HG02678 (cell line): ENCODE measurements around the gene LMBR1L.

Experiments
- ATAC-seq: cut with Tn5 transposase; IDR thresholded peaks from one replicate; pipeline ENCODE4 v1.9.1; 2021; ENCODE audit warnings: mild to moderate bottlenecking, moderate library complexity; ENCODE audit not compliant: unreplicated experiment

LMBR1L gene

DNA sequence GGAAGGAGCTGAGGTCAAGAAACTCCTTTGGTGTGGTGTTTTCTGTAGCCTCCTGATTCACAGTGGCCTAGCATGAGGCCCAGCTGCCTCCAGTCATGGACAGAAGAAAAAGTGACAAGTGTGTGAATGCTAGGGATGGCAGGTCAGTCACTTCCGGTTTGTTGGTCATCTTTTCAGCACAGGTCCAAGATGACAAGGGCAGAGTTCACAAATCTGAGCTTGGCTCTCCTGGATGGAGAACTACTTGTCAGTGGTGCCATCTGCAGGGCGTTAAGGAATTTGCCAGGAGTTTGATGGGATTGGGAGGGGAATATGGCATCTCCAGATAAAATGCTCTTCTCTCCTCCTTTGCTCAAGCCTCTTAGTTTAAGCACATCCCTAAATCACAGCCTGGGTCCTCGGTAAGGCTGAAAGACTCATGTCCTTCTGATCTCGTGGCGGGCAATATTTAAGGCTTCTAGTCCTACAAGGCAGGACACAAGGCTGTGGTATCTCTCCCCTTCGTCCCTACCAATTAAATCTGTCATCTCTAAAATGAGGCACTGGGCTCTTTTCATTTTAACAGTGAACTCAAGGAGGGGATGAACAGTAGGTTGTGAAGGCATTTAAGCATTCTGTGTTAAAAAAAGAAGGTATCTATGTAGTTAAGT lies 10.5 kb upstream of the LMBR1L start:
- no peak for ATAC-seq

DNA sequence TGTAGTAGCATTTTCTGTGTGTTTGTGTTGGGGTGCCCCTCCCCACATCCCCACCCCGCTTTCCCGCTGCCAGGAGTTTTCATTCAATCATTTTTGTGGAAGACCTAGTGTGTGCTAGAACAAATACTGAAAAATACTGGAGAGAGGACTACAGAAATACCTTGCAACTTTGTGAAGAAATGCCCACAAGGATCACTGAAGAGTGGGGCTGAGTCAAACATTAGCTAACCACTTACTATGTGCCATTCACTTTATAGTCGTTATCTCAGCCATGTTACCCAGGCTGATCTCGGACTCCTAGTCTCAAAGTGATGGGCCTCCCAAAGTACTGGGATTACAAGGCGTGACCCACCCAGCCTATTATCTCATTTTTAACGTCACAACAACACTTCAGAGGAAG lies 559 bp upstream of the LMBR1L start:
- no peak for ATAC-seq

DNA sequence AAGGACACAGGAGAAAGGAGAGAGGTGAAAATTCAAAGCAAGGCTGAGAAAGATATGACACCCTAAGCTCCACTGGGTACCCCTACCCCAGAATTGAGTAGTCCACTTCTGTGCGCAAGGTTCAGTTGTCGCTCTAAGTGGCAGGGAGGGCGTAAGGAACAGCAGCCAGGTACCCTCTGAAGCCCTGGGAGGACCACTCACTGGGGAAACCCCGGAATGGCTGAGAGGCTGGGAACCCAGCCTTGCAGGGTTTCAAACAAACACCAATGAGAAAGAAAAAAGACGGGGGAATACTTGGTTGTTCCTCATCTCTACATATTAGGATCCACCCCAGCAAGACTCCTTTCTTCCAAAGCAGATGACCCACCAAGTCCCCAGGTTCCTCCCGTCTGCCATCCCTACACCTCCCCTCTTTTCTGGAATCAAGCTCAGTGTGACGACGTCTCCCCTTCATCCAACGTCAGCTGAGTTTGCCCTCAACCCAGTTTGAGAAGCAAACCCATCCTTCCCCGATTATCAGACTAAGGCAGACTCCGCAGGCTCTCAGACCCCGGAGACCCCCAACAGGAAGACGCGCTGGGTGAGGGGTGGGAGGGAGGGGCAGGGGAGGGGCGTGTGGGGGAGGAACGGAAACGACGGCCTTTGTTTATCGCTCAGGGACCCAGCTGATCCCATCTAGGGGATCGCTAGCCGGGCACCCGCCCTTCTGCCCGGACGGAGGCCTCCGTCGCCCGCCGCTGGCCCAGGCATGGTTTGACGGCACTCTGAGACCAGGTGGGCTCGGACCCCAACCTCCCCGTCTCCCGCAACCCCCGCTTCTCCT lies 795 bp downstream of the LMBR1L start:
- ATAC-seq = no peak

DNA sequence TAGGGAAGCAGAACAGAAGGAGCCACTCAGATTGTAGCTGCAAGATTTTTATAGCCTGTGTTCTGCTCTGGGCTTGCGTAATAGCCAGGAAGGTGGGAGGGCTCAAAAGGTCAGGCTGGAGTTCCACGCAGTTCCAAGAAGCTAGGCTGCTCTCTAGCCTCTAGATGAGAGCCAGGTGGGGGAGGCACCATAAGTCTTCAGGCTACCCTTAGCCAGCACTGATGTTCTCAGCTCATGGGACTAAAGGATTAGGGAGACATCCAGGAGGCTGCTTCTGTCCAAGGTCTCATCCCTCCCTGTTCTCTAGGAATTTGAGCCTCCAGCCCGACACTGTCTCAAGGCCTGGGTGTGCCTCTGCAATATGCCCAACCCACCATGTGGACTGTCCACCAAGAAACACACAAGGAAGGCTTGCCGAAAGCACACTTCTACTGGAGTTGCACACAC lies 1.7 kb downstream of the LMBR1L start:
- ATAC-seq = no peak

DNA sequence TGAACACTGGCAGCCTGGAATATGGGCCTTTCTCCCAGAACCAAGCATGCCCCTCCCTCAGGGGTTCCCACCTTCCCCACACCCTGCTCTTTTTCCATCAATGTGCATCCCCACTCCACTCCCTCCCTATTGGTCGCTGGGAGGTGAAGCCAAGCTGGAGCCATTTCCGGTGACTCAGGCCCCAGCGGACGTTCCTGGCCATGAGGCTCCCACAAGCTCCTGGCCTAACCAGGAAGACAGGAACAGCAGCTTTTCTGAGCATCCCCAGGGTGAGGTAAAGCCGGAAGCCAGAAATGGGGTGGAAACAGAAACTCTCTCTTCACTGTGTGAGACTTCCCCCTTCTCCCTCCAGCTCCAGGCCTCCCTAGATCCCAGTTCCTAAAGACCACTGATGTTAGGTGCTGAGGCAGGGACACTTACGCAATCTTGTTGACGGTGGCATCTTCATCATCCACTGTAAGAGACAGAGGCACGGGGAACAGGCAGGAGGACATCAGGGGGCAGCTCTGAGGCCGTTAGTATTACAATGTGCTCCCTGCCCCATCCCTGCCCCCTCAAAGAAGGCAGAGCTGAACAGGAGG lies 5.1 kb downstream of the LMBR1L start:
- ATAC-seq = no peak

DNA sequence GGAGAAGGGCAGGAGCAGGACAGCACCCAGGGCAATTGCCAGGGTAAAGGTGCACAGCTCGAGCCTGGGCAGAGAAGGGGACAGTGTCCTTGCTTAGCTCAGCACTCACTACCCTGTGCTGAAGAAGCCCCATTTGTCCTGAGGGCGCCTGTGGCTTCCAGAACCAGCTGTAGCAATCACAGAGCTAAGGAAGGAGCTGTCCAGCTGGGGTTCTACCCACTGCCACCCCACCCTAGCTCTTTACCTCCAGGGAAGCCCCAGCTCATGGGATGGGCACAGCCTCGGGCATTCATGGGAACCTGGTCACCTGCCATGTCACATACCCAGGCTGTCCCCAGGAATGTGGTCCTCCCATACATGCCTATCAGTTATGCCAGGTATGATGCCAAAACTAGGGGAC lies 5.8 kb downstream of the LMBR1L start:
- no peak for ATAC-seq

DNA sequence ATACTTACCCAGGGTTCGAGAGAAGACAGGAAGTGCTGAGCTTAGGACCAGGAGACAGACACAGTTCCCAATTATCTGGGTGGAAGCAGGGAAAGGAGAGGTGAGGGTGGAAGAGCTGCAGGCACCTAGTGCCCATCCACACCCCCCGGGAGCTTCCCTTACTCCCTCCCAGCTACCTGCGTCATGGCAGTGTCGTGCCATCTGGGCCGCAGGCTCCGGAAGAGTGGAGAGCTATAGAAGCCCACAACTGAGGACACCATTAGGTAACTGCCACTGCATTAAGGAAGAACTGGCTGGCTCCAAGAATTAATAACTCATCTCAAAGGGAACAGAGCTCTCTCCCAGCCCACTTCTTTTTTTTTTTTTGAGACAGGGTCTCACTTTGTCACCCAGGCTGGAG lies 10.3 kb downstream of the LMBR1L start:
- ATAC-seq = no peak

DNA sequence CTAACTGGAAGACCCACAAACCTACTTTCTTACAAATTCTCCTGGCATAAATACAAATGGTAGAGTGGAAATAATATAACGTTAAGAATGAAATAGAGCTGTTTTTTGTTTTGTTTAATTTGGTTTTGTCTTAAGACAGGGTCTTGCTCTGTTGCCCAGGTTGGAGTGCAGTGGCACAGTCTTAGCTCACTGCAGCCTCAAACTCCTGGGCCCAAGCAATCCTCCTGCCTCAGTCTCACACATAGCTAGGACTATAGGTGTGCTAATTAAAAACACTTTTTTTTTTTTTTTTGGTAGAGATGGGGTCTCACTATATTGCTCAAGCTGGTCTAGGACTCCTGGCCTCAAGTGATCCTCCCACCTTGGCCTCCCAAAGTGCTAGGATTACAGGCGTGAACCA lies 11.9 kb downstream of the LMBR1L start:
- no peak for ATAC-seq

DNA sequence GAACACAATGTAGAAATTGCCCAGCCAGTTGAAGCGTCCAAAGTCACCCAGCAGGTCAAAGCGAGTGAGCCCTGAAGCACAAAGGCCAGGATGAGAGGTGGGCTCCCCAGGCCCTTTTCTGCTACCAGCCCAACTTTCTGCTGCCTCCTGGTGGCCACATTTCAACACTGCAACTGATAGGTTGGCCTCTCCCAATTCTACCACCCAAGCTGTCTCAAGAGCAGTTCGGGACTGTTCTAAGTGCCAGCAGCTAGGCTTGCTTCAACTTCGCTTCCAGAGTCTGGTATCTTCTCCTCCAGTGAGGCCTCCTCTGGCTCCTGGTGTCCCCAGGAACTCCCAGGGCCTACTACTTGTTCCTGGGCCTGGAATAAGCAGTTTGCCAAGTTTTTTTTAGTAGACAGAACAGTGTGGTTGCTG lies 12.6 kb downstream of the LMBR1L start:
- no peak for ATAC-seq

DNA sequence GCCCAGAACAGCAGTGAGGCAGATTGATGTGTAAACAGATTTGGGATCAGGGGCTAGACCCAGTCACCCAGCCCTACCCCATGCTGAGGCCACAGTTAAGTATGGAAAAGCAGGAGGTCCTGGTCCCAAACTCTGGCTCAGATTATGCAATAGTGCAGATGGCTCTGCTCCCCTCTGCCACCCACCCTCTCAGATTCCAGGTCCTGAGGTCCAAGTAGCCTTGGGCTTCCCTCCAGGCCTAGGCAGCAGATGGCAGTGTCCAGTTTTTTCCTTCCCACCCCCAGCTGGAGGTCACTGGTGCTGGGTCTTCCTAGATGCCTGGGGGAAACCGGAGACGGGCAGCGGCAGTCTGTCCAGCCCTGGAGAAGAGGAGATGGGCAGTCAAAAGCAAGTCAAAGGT lies 13.3 kb downstream of the LMBR1L start:
- ATAC-seq = no peak

DNA sequence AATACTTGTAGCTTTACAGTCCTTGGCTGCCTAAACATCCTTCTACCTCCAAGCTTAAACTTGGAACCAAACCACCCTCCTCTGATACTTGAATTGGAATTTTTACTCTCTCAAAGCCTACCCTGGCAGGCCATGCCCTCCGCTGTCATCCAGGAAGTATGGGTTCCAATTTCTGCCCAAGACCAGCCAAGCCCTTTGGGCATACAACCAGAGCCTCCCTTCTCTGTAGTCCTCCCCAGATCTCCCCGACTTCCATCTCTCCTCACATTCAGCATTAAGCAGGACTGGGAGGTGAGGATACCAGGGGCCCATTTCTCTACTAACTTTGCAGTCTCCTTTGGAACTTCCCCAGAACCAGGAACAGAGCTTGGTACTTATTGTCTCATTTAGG lies 15.7 kb downstream of the LMBR1L start:
- ATAC-seq = no peak

DNA sequence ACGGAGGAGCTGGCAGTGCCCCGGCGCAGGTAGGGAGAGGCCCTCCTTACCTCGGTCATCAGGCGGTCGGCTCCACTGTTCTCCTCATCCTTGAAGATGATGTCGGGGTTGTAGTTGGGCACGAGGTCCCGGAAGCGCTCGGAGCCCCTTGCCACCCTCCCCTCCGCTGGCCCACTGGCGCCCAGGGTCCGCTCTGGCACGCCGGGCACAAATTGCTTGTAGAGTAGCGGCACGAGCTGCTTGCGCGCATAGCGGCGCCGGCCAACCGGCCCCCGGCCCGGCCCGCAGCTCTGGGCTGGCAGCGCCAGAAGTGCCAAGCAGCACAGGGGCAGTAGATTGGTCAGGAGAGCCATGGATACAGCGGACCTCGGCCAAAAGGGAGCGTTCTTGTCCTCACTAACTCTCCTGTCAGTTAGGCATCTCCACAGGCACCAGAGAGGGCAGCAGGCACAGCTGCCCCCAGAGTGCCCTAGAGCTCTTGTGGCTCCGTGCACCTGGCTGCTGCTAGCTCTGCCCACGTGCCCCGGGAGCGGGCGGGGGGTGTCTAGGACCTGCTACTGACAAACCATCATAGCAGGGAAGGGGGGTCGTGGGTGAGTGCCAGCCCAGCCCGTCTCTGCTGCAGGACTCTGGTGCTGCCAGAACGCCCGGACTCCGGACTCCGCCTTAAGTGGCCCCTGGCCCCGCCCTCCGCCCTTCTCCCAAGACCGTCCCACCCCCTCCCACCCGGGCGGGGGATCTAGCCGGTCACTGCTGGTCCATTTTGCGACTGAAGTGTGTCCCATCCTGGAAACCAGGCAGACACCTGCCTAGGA lies 16.3 kb downstream of the LMBR1L start, which contains the start of gene DHH:
DHH (minus strand) TSS at position 642 of the 815 bp plus-strand sequence; CDS start at position 353, 289 bp downstream.
- ATAC-seq = no peak

DNA sequence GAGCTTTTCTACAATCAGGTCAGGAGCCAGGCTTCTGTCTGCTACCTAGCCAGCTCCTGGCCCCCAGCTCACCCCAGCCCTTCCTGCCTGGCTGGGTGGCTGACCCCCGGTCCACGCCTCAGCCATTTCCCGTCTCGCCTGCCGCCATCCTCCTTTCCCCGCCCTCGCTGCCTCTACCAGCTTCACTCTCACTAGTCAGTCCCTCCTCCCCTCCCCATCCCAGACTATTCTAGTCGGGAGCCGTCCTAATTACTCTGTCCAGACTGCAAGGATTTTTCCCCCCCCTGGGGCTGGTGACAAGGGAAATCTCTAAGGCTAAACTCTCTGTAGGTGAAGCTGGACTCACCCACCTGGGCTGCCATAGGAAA lies 16.9 kb downstream of the LMBR1L start:
- no peak for ATAC-seq

DNA sequence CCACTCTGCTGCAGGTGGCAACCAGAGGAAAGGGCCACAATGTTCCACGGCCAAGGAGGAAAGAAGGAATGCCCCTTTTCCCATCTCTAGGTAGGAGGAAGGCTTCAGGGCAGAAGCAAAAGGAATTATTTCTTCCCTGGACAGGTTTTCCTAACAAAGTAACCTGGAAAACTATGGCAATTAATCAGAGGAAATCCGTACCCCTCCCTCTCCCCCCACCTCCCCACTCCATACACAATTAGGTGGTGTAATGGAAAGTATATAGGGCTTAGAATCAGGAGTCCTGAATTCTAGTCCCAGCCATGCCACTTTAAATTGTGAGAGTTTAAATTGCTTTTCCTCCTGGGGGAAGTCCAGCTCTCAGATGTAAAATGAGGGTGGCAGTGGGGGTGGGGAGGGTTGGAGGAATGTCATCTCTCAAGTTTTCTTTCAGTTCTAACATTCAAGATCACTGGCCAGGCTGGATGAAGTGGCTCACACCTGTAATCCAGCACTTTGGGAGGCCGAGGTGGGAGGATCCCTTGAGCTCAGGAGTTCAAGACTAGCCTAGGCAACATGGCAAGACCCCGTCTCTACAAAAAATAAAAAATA lies 17.7 kb downstream of the LMBR1L start:
- ATAC-seq = no peak

DNA sequence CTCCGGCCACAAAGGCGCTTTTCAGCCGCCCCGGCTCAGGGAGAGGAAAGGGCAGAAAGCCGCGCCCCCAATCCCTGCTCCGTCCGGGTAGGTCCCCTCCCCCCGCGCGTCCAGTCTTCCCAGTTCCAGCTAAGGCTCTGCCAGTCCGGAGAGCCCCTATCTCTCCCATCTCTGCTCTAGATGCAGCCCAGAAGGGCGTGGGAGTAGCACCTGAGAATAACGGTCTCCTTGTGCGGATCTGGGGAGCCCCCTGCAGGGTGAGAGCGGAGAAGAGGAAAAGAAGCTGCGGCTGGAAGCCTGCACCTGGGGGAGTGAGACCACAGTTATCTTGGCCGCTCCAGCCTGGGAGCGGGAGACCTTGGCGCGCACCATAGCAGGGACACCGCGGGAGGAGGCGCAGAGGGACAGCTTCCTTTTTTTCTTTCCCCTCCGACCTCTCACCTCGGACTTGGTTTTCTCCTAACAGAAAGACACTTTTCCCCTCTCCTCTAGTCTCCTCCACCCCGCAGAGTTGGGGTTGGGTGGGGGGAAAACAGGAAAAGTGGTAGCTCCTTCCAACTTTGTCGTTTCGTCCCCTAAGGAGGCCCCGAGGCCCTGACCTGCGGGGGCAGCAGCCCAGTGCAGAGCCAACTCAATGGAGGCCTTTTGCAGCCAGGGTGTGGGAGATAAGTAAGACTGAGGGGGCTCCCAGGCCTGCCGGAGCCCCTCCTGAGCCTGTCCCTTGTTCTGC lies 18.4 kb downstream of the LMBR1L start:
- no peak for ATAC-seq

DNA sequence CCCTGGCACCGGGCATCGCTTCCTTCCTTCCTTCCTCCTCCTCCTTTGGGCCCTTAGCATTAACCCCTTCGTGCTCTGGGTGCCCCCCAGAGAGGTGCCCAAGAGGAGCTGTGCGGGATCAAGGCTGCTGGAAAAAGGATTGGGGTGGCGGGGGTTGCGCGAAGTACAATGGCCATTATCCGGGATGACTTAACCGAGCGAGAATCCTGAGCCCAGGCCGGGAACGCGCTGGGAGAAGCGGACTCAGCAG lies 18.9 kb downstream of the LMBR1L start:
- no peak for ATAC-seq

DNA sequence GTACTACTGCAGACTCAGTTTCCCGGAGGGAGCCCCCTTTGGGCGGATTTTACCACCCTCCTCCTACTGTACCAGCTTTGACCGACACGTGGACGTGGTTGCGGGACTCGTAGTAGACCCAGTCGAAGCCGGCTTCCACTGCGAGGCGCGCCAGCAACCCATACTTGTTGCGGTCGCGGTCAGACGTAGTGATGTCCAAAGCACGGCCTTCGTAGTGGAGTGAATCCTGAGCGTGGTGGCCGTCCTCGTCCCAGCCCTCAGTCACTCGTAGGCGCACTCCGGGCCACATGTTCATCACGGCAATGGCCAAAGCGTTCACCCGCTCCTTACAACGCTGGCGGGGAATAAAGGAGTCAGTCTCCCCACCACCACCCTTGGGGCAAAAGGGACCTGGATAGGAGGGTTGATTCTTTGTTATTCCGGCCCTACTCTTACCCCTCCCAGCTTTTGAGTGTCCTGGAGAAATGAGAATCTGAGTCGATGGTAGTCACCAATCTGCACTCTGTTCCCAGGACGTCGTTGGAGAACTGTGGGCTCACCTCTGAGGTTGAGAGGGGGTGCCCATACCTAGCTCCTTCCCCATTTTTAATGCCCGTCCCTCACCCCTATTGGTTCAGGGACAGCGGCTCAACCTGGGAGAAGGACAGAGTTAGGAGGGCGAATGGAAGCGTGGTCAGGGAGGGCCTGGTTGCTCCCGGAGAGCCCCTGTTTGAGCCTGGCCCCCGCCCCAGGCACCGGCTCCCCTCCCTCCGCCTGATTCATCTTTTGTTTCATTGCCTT lies 19.4 kb downstream of the LMBR1L start:
- ATAC-seq = no peak

DNA sequence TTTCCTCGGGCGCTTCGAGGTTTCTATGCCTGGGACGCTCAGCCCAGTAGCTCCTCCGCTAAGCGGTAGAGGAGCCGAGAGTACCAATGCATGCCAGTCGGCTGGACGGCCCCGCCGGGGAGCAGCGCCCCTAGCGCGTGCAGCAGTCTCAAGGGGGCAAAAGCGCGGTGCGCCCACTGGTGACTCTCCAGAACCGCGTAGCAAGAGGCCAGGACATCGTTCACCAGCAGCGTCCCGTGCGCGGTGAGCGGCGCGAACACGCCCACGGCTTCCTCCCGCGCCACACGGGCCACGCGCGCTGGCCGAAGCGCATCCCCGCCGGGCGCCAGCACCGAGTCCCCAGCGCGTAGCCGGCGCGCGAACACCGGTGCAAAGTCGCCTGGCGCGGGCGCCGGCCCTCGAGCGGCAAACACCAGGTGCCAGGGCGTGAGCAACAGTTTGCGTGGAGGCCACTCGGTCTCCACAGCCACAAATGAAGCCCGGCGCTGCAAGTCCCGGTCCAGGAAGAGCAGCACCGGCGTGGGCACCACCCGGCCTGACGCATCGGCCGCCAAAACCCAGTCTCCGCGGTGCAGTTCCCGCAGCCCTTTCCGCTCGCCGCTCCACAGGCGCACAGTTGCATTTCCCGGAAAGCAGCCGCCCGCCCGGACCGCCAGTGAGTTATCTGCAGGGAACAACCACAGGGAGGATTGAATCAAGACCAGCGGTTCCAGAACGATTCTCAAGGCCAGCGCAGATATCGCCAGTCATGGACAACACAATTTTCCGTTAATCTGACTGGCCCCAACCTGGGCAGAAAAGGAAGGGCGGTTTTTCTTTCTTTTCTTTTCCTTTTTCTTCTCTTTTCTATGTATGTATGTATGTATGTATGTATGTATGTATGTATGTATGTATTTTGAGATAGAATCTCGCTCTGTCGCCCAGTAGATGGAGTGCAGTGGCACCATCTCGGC lies 20.6 kb downstream of the LMBR1L start:
- ATAC-seq = no peak

DNA sequence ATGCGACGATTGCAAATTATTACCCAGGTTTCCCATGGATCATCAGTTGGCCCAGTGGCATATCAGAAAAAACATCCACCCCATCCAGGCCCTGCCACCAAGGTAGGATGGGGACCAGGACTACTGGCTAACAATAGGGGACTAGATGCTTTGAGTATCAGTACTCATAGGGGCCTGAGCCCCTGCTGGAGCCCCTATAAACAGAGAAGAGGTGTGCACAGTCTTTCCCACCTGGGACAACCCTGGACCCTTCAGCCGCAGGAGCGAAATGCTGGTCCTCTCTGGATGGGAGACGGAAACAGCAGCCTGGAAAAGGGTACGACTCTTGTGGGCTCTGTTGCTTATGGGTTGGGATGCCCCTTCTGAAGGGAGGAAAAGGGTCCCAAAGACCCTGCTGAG lies 21.7 kb downstream of the LMBR1L start:
- no peak for ATAC-seq
